Mesendoderm (in vitro differentiated cells): ENCODE results near the gene MTA1.

ENCODE experiments used
- DNase-seq: peaks from one replicate; pipeline ENCODE4 v3.0.0; 2013
- H2AK5ac ChIP-seq: 2 replicates; pipeline ENCODE4 v1.6.1; 2013; ENCODE audit warnings: low read length, inconsistent platforms
- H2BK120ac ChIP-seq: 2 replicates; pipeline ENCODE4 v1.6.1; 2013; ENCODE audit warnings: low read depth, mild to moderate bottlenecking, low read length, moderate library complexity, mixed read lengths
- H2BK15ac ChIP-seq: replicated peaks from 2 replicates; pipeline ENCODE4 v1.6.1; 2013; ENCODE audit warnings: low read depth, mild to moderate bottlenecking, moderate library complexity
- H2BK5ac ChIP-seq: 2 replicates; pipeline ENCODE4 v1.6.1; 2013; ENCODE audit warnings: low read length, inconsistent platforms
- H3K18ac ChIP-seq: 2 replicates; pipeline ENCODE4 v1.6.1; 2013; ENCODE audit warnings: mild to moderate bottlenecking, low read length, mixed read lengths
- H3K23ac ChIP-seq: one replicate; pipeline ENCODE4 v1.6.1; 2013; ENCODE audit warnings: low read length
- H3K27ac ChIP-seq: 2 replicates; pipeline ENCODE4 v1.5.1; 2013; ENCODE audit warnings: low read depth, mild to moderate bottlenecking, inconsistent platforms, low read length, moderate library complexity
- H3K27me3 ChIP-seq: 2 replicates; pipeline ENCODE4 v1.6.1; 2013; ENCODE audit warnings: low read length, control low read depth, mild to moderate bottlenecking, inconsistent platforms; ENCODE audit not compliant: insufficient read depth, poor library complexity
- H3K36me3 ChIP-seq: 2 replicates; pipeline ENCODE4 v1.6.1; 2013; ENCODE audit warnings: low read length, inconsistent platforms; ENCODE audit not compliant: control insufficient read depth, insufficient read depth
- H3K4ac ChIP-seq: one replicate; pipeline ENCODE4 v1.6.1; 2013; ENCODE audit warnings: low read depth, mild to moderate bottlenecking, low read length, moderate library complexity
- H3K4me1 ChIP-seq: 2 replicates; pipeline ENCODE4 v1.6.1; 2013; ENCODE audit warnings: low read depth, low read length, inconsistent platforms; ENCODE audit not compliant: control insufficient read depth
- H3K4me2 ChIP-seq: 2 replicates; pipeline ENCODE4 v1.6.1; 2013; ENCODE audit warnings: low read length
- H3K4me3 ChIP-seq: 2 replicates; pipeline ENCODE4 v1.5.1; 2013; ENCODE audit warnings: mild to moderate bottlenecking, low read length
- H3K56ac ChIP-seq: one replicate; pipeline ENCODE4 v1.6.1; 2013; ENCODE audit warnings: low read length
- H3K79me1 ChIP-seq: 2 replicates; pipeline ENCODE4 v1.6.1; 2013; ENCODE audit warnings: low read length, inconsistent platforms
- H3K79me2 ChIP-seq: 2 replicates; pipeline ENCODE4 v1.6.1; 2013; ENCODE audit warnings: mild to moderate bottlenecking, low read length; ENCODE audit not compliant: control insufficient read depth, insufficient read depth
- H3K9ac ChIP-seq: 2 replicates; pipeline ENCODE4 v1.6.1; 2013; ENCODE audit warnings: low read length, inconsistent platforms
- H4K5ac ChIP-seq: one replicate; pipeline ENCODE4 v1.6.1; 2013; ENCODE audit warnings: low read length
- H4K8ac ChIP-seq: one replicate; pipeline ENCODE4 v1.6.1; 2013; ENCODE audit warnings: low read depth, mild to moderate bottlenecking, control low read depth, low read length, moderate library complexity
- WGBS: extraction: QIAGEN DNeasy Blood & Tissue Kit; methylation state at CpG from one replicate; pipeline ENCODE4 v1.1.7; 2013; ENCODE audit warnings: low lambda C conversion rate, missing lambda C conversion rate; ENCODE audit not compliant: insufficient coverage; ENCODE audit errors: extremely low coverage; 5-methylcytosine and 5-hydroxymethylcytosine counted together

MTA1 gene

DNA sequence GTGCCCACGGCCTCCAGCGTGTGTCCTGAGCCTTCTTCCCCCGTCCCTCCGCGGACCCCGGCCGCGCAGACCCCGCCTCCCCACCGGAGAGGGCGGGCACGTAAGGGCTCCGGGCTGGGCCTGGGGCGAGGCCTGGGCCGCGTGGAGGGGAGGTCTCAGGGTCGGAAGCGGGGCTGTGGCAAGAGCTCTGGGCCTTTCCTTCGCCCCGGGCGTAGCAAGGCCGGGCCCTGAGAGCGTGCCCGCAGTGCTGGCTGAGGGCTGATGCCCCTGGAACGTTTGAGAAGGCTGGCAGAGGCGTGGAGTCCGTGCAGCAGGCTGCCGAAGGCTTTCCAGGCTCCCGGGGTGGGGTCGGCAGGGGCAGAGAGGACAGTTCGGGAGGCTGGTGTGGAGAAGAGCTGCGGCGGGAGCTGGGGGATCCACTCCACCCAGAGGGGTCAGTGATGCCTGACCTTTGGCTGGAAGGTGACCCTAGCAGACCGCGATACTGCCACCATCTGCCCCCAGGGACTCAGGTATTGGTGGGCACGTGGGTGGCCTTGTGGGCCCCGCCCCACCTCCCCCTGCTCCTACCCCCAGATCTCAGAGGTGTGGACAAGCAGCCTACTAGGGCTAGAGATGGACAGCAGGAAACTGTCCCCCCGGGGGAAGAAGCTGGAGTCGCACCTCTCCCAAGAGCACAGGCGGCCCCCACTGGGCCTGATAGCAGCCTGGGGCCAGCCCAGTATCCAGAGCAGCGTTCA is 20.7 kb upstream of the MTA1 start:
- H2BK5ac ChIP-seq: no peak overlapping the region
- peak overlapping the region; percentile 50 for H3K4ac ChIP-seq
- H3K4me3 ChIP-seq: no peak overlapping the region
- no peak overlapping the region for H2AK5ac ChIP-seq
- H2BK120ac ChIP-seq: no peak overlapping the region
- H4K8ac ChIP-seq: peak overlapping the region; percentile 88
- no peaks in the 10 kb centered on the region for H3K79me1 ChIP-seq
- no peak overlapping the region for H4K5ac ChIP-seq
- H3K36me3 ChIP-seq: no peaks in the 10 kb centered on the region
- peak overlapping the region; percentile 34 for H3K18ac ChIP-seq
- H3K4me1 ChIP-seq: no peaks in the 10 kb centered on the region
- H3K9ac ChIP-seq: peak overlapping the region; percentile 53
- H3K79me2 ChIP-seq: no peaks in the 10 kb centered on the region
- H3K27ac ChIP-seq: no peak overlapping the region
- peak overlapping the region; percentile 82 for H3K56ac ChIP-seq
- H3K4me2 ChIP-seq: peak overlapping the region; percentile 42
- peak; percentile 42 for DNase-seq
- WGBS: no CpG with 5 or more reads among the region's 41 CpGs
- no peak overlapping the region for H2BK15ac ChIP-seq
- no peaks in the 10 kb centered on the region for H3K27me3 ChIP-seq
- H3K23ac ChIP-seq: no peak overlapping the region

DNA sequence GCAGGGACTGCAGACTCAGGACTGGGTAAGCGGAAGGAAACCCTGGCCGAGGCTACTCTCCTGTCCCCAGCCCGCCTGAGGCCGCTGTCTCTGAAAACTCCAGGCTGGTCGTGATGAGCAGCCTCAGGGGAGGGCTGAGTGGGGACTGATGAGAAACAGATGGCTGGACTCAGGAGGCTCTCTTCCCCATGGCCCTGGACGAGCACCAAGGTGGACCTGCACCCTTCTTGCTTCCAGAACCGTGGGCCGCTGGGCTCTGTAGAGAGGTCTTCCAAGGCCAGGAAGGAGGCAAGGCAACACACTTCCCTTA is 20.2 kb upstream of the MTA1 start:
- H3K18ac ChIP-seq: no peak overlapping the region
- no peak overlapping the region for H2BK120ac ChIP-seq
- no peak overlapping the region for H3K4me3 ChIP-seq
- no peak overlapping the region for H2BK5ac ChIP-seq
- no peaks in the 10 kb centered on the region for H3K79me2 ChIP-seq
- H3K4me2 ChIP-seq: no peak overlapping the region
- H3K9ac ChIP-seq: no peak overlapping the region
- H4K8ac ChIP-seq: no peak overlapping the region
- DNase-seq: no peak
- H2BK15ac ChIP-seq: no peak overlapping the region
- H3K27me3 ChIP-seq: no peaks in the 10 kb centered on the region
- WGBS: no CpG with 5 or more reads among the region's 8 CpGs
- H3K27ac ChIP-seq: no peak overlapping the region
- H4K5ac ChIP-seq: no peak overlapping the region
- no peak overlapping the region for H3K23ac ChIP-seq
- no peak overlapping the region for H3K56ac ChIP-seq
- no peaks in the 10 kb centered on the region for H3K4me1 ChIP-seq
- no peaks in the 10 kb centered on the region for H3K36me3 ChIP-seq
- no peaks in the 10 kb centered on the region for H3K79me1 ChIP-seq
- no peak overlapping the region for H3K4ac ChIP-seq
- no peak overlapping the region for H2AK5ac ChIP-seq

- no peak for DNase-seq
- H3K4me3 ChIP-seq: no peak overlapping the region
Measured at GRCh38 chr14:105400016-105400415, 19.6 kb upstream of the MTA1 start.

DNA sequence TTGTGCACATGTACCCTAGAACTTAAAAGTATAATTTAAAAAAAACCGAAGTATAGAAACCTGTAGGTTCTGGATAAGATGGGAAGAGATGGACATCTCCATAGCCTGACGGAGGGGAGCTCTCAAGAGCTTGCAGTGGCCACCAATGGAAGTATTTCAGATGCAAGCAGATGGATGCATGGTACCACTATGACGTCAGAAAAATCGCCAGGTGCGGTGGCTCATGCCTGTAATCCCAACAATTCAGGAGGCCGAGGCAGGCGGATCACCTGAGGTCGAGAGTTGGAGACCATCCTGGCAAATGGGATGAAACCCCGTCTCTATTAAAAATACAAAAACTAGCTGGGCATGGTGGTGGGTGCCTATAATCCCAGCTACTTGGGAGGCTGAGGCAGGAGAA is 17.9 kb upstream of the MTA1 start:
- Histone ChIP-seq H3K4me2 (no peak overlapping the region), H3K27me3 (no peaks in the 10 kb centered on the region), H3K23ac (no peak overlapping the region), H3K4ac (no peak overlapping the region), H3K18ac (no peak overlapping the region), H3K79me1 (no peaks in the 10 kb centered on the region), H3K4me1 (no peaks in the 10 kb centered on the region), H2AK5ac (no peak overlapping the region), H2BK5ac (no peak overlapping the region), H3K36me3 (no peaks in the 10 kb centered on the region), H3K4me3 (no peak overlapping the region), H4K8ac (no peak overlapping the region), H3K79me2 (no peaks in the 10 kb centered on the region), H4K5ac (no peak overlapping the region), H2BK120ac (no peak overlapping the region), H3K27ac (no peak overlapping the region), H3K9ac (no peak overlapping the region), H3K56ac (no peak overlapping the region), H2BK15ac (no peak overlapping the region)
- no peak for DNase-seq
- WGBS: no CpG with 5 or more reads among the region's 9 CpGs

More at GRCh38 chr14:105400016-105400415, 19.6 kb upstream of the MTA1 start:
- Histone ChIP-seq H3K23ac (no peak overlapping the region), H3K4ac (no peak overlapping the region), H3K27ac (no peak overlapping the region), H2AK5ac (no peak overlapping the region), H2BK120ac (no peak overlapping the region), H3K36me3 (no peaks in the 10 kb centered on the region), H3K18ac (no peak overlapping the region), H3K4me2 (no peak overlapping the region), H4K5ac (no peak overlapping the region), H4K8ac (no peak overlapping the region), H2BK5ac (no peak overlapping the region), H2BK15ac (no peak overlapping the region), H3K9ac (no peak overlapping the region), H3K56ac (no peak overlapping the region), H3K79me1 (no peaks in the 10 kb centered on the region), H3K27me3 (no peaks in the 10 kb centered on the region), H3K4me1 (no peaks in the 10 kb centered on the region), H3K79me2 (no peaks in the 10 kb centered on the region)
- no CpG with 5 or more reads among the region's 9 CpGs for WGBS

GRCh38 chr14:105408592-105408991 is 11.0 kb upstream of the MTA1 start:
- no peak overlapping the region for H2AK5ac ChIP-seq
- no peak overlapping the region for H2BK120ac ChIP-seq
- H3K79me1 ChIP-seq: no peaks in the 10 kb centered on the region
- no peak overlapping the region for H3K4me3 ChIP-seq
- H4K5ac ChIP-seq: no peak overlapping the region
- no peak overlapping the region for H3K56ac ChIP-seq
- no peaks in the 10 kb centered on the region for H3K36me3 ChIP-seq
- H2BK15ac ChIP-seq: no peak overlapping the region
- H3K27me3 ChIP-seq: peaks cover 5% of the 10 kb centered on the region
- WGBS: no CpG with 5 or more reads among the region's 13 CpGs
- no peaks in the 10 kb centered on the region for H3K79me2 ChIP-seq
- H3K4ac ChIP-seq: no peak overlapping the region
- no peak overlapping the region for H4K8ac ChIP-seq
- H3K23ac ChIP-seq: no peak overlapping the region
- no peak overlapping the region for H3K18ac ChIP-seq
- no peak overlapping the region for H2BK5ac ChIP-seq
- no peak overlapping the region for H3K9ac ChIP-seq
- H3K27ac ChIP-seq: no peak overlapping the region
- no peak for DNase-seq
- no peaks in the 10 kb centered on the region for H3K4me1 ChIP-seq
- no peak overlapping the region for H3K4me2 ChIP-seq

DNA sequence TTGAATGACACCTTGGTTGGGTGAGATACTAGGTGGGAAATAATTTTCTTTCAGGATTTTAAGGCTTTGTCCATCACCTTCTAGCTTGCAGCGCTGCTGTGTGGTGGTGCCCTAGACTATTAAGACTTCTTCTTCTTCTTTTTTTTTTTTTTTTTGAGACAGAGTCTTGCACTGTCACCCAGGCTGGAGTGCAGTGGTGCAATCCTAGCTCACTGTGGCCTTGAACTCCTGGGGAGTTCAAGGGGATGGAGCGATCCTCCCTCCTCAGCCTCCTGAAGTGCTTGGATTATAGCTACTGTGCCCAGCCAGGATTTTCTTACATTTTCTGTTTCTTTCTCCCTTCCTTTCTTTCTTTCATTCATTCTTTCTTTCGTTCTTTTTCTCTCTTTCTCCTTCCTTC is 10.3 kb upstream of the MTA1 start:
- Histone ChIP-seq H3K56ac (no peak overlapping the region), H3K79me2 (no peaks in the 10 kb centered on the region), H3K79me1 (no peaks in the 10 kb centered on the region), H3K27me3 (peaks cover 5% of the 10 kb centered on the region), H3K27ac (no peak overlapping the region), H2BK15ac (no peak overlapping the region), H2BK5ac (no peak overlapping the region), H3K4me1 (no peaks in the 10 kb centered on the region), H2BK120ac (no peak overlapping the region), H2AK5ac (no peak overlapping the region), H4K8ac (no peak overlapping the region), H3K36me3 (no peaks in the 10 kb centered on the region), H3K23ac (no peak overlapping the region), H3K4me2 (no peak overlapping the region), H3K4me3 (no peak overlapping the region), H3K9ac (no peak overlapping the region), H3K4ac (no peak overlapping the region), H4K5ac (no peak overlapping the region), H3K18ac (no peak overlapping the region)
- DNase-seq: no peak
- WGBS: 100% methylated on average over 1 of the region's 3 CpGs
